Measurements from ENCODE around the gene RNF10.
"Not testable (repeated sequence)": the region's sequence is repeated elsewhere in the genome, so short reads cannot be mapped to it uniquely, and the experiment has no call there.

Gene RNF10

GRCh38 chr12:120579179-120579578 lies 45.0 kb downstream of the RNF10 start:
- no peak for DNase-seq (ENCODE audit: low read depth in 2 of 2)

- DNase-seq (ENCODE audit: low read depth in 2 of 2) = peak; percentile 90
Measured at GRCh38 chr12:120580787-120581723, 46.9 kb downstream of the RNF10 start, which contains the start of gene POP5. Gene POP5 (minus strand): TSS chr12:120581402. CDS start chr12:120581362, 40 bp downstream.

GRCh38 chr12:120581998-120582397 lies 47.8 kb downstream of the RNF10 start:
- no peak for DNase-seq (ENCODE audit: low read depth in 2 of 2)

DNA sequence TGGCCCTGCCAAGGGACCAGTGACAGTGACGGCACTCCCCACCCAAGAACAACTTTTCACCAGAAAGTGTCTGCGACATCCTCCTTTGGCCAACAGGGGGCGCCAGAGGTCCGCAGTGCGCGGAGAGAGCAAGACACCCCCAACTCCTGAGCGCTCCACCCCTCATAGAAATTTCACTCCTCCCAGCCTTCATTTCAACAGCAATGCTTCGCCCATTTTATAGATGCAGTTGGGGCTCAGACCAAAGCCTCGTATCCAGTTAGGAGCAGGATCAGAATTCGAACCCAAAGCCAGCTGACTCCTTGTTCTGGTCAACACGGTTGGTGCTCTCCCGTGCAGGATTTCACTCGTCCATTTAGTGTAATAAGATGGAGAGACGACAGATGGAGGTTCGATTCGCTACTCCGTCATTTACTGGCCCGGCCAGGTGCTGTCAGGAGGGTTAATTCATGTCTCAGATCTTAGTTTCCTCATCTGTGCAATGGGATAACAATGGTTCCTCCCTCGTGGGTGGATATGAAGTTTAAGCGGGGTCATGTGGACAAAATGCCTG lies 49.4 kb downstream of the RNF10 start:
- peak; percentile 79 to 82 for DNase-seq (ENCODE audit: low read depth in 2 of 2)

DNA sequence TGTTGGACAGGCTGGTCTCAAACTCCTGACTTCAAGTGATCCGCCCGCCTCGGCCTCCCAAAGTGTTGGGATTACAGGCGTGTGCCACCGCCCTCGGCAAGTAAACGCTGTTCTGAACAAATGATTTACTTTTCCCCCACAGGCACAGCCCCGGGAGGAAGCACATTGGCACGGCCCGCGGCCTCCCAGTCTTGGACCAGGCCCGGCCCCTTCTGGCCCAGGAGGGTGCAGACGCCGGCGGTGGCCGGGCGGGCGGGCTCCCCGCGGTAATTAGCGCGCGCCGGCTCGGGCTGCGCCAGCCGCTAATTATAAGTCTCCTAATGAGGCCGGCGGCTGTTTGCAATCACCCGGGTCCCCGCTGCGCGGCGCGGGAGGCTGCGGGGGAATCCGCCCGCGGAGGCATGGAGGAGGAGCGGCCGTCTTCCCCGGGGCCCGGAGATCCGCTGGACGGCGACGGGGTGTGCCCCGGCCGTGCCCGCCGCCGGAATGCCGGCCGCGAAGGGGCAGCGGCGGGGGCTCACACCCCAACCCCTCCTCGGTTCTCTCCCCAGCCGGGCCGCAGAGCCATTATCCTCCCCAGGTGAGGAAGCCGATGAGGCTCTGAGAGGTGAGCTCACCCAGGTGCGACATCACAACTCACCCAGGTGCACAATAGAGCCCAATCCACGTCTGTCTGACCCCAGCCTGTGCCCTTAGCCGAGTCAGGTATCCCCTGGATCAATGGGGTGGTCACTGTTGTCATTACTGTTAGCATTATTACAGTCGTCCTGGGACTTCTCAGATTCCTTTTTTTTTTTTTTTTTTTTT lies 50.4 kb downstream of the RNF10 start:
- DNase-seq (ENCODE audit: low read depth in 2 of 2) = peak; percentile 33 to 40

DNA sequence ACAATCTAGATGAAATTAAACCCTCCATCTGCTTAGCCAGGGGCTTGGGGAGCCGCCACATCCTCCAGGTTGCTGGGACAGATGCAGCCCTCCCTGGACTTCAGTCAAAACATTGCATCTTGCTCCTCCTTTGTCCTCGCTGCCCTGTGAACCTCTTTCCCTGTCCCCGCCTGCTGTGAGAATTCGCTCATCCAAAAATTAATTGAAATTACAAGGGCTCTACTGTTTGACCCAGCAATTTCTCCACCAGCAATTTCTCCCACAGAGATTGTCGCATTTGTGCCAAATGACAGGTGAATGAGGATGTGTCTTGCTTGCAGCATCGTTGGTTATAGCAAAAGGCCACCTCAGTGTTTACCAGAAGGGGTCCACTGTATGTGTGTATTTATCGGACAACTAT lies 52.0 kb downstream of the RNF10 start:
- DNase-seq (ENCODE audit: low read depth in 2 of 2) = no peak

DNA sequence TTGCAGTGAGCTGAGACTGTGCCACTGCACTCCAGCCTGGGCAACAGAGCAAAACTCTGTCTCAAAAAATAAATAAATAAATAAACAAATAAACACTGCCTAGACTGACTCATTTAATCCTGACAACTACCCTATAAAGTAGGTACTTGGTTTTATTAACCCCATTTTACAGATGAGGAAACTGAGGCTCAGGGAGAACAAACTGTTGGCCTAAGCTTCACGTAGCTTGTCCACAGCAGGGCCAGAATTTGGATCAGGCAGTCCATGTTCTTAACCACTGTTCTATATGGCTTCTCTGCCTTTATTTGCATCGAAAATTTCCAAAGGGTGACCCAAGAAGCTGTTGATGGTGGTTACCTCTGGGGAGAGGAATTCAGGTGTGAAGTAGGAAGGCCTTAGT lies 52.7 kb downstream of the RNF10 start:
- DNase-seq (ENCODE audit: low read depth in 2 of 2) = no peak

DNA sequence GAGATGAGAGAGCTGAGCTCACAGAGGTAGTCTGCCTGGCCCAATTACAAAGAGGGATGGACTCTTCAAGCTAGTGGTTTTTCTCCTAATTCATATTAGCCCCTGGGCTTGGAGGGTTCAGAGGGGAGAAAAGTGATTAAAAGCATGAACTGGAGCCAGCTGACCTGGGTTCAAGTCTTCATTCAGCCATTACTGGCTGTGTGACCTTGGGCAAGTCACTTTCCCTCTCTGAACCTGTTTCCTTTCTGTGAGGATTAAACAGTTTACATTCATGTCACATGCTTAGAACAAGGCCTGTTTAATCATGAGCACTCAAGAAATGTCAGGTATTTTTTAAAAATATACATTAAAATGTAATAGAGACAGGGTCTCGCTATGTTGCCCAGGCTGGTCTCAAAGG lies 54.2 kb downstream of the RNF10 start:
- DNase-seq (ENCODE audit: low read depth in 2 of 2) = no peak

GRCh38 chr12:120588948-120589930 lies 55.1 kb downstream of the RNF10 start:
- no peak for DNase-seq (ENCODE audit: low read depth in 2 of 2)

- DNase-seq (ENCODE audit: low read depth in 2 of 2) = no peak
Measured at GRCh38 chr12:120590741-120591407, 56.7 kb downstream of the RNF10 start.

DNA sequence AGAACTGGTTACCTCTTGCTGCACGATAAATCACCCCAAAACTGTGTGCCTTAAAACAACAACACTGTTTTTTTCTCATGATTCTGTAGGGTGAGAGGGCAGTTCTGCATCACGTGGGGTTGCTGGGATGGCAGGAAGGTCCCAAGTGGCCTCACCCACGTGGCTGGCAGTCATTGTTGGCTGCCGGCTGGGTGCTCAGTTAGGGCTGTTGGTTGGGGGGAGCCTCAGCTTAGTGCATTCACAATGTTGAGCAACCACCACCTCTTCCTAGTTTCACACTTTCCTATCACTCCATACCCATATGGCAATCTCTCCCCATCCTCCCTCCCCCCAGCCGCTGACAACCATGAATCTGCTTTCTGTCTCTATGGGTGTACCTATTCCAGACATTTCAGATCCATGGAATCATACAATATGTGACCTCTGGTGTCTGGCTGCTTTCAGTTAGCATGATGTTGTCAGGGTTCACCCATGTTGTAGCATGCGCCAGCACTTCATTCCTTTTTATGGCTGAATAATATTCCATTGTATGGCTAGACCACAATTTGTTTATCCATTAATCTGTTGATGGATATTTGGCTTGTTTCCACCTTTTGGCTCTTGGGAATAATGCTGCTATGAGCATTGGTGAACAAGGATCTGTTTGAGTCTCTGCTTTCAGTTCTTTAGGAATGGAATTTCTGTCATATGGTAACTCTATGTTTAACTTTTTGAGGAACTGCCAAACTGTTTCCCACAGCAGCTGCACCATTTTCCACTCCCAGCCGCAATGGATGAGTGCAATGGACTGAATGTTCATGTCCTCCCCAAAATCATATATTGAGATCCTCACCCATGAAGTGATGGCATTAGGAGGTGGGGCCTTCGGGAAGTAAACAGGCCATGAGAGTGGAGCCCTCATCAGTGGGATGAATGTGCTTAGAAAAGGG lies 58.2 kb downstream of the RNF10 start:
- no peak for DNase-seq (ENCODE audit: low read depth in 2 of 2)

- no peak for DNase-seq (ENCODE audit: low read depth in 2 of 2)
Measured at GRCh38 chr12:120596901-120597300, 62.7 kb downstream of the RNF10 start.

- DNase-seq (ENCODE audit: low read depth in 2 of 2) = no peak
Measured at GRCh38 chr12:120597861-120598260, 63.7 kb downstream of the RNF10 start.

DNA sequence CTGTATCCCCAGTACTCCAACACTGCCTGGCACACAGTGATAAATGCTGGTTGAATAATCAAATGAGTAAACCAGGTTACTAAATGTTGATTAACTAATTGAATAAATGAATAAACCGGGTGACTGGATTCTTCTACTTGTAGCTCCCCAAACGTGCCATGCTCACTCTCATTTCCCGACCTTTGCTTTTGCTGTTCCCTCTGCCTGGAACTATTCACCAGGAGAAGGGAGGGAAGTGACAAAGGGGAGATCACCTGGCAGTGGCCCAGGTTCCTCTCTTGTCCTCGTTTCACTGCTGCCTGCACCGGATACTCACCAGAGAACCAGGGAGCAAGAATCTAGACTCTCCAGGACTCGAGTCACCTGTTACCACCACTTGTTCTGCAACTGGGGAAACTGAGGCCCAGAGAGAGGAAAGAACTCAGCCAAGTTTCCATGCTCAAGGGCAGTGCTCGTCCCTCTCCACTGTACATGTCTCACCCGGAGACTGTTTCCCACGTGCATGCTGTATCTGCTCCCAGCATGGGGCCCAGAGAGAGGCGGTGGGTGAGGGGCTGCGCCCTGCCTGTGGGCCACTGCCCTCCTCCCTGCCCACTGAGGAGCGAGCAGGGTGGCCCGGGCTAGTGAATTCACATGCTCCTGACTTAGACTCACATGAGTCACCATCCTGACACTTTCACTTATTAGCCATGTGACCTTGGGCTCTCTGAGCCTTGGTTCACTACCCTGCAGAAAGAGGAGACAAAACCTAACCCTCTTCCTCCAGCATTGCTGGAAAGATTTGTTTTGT lies 64.7 kb downstream of the RNF10 start:
- DNase-seq (ENCODE audit: low read depth in 2 of 2) = no peak

DNA sequence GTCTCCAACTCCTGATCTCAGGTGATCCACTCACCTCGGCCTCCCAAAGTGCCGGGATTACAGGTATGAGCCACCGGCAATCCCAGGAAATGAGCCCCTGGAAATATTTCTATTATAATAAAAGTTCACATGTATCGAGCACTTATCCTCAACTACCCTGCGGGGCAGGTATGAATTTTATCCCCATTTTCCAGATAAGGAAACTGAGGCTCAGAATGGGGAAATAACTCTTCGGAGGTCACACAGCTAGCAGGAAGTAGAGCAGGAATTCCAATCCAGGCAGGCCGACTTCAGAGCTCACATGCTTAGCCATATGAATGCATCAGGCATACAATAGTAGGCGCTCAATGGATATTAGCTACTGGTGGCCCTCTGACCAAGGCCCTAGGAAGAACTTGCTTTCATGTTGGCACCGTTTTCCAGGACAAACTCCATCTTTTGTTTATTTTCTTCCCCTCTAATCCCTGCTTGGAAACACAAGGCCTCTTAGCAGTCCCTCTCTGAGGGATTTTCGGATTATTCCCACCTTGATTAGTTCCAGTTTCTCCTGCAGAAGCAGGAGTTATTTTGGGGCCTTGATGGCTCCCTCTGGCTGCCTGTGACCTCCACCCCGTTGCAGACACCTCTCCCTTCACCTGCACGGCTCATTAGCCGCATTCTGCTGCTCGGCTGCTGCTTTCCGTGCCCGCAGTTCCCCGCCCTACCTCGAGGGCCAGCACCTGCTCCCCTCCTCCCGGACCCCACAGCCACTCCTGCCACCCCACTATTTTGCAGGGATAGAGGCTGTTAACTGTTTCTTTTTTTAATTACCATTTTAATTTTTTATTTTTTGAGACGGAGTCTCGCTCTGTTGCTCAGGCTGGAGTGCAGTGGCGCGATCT lies 65.8 kb downstream of the RNF10 start:
- DNase-seq (ENCODE audit: low read depth in 2 of 2) = no peak

GRCh38 chr12:120602416-120602815 lies 68.3 kb downstream of the RNF10 start:
- DNase-seq (ENCODE audit: low read depth in 2 of 2) = not testable (repeated sequence)

- DNase-seq (ENCODE audit: low read depth in 2 of 2) = no peak
Measured at GRCh38 chr12:120610560-120610959, 76.4 kb downstream of the RNF10 start.

DNA sequence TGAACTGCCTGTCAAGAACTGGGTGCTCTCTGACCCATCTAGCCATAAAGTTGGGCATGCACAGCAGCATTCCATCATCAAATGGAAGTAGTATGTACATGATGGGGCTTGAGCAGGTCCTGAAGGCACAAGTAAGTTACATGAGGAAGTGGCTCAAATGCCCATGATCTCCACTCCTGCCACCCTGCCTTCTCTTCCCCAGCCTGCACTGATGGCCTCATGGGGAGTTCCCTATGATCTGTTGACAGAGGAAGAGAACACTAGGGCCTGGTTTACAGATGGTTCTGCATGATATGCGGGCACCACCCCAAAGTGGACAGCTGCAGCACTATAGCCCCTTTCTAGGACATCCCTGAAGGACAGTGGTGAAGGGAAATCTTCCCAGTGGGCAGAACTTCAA lies 77.4 kb downstream of the RNF10 start:
- not testable (repeated sequence) for DNase-seq (ENCODE audit: low read depth in 2 of 2)

Measured in activated CD4-positive, alpha-beta T cell treated with anti-CD3 and anti-CD28 coated beads for 24 hours (primary cell).